GM18868 (cell line): ENCODE results near the gene PALD1.

Source experiments
- ATAC-seq: cut with Tn5 transposase; IDR thresholded peaks from one replicate; pipeline ENCODE4 v1.9.1; 2021; ENCODE audit warnings: mild to moderate bottlenecking, moderate library complexity; ENCODE audit not compliant: unreplicated experiment

PALD1 gene

GRCh38 chr10:70552586-70552985, 74.0 kb downstream of the PALD1 start:
- ATAC-seq: no peak

- no peak for ATAC-seq
These were observed 76.8 kb downstream of the PALD1 start for GRCh38 chr10:70555371-70555770.

- ATAC-seq: no peak
These were observed 78.7 kb downstream of the PALD1 start for GRCh38 chr10:70557086-70557845.

- ATAC-seq: no peak
These were observed 79.3 kb downstream of the PALD1 start for GRCh38 chr10:70557876-70558275.

- no peak for ATAC-seq
These were observed 79.7 kb downstream of the PALD1 start for GRCh38 chr10:70558295-70558694.

GRCh38 chr10:70558871-70559810, 80.6 kb downstream of the PALD1 start:
- peak; percentile 49 for ATAC-seq

GRCh38 chr10:70559861-70560260, 81.3 kb downstream of the PALD1 start:
- ATAC-seq: no peak

- ATAC-seq: no peak
These were observed 82.0 kb downstream of the PALD1 start for GRCh38 chr10:70560511-70560941.

- ATAC-seq: no peak
These were observed 82.5 kb downstream of the PALD1 start for GRCh38 chr10:70561070-70561469.

- no peak for ATAC-seq
These were observed 83.0 kb downstream of the PALD1 start for GRCh38 chr10:70561558-70561957.

GRCh38 chr10:70562036-70562755, 83.6 kb downstream of the PALD1 start:
- ATAC-seq: no peak

- no peak for ATAC-seq
These were observed 84.7 kb downstream of the PALD1 start for GRCh38 chr10:70563230-70563629.

- ATAC-seq: no peak
These were observed 85.7 kb downstream of the PALD1 start for GRCh38 chr10:70564113-70564725.

- ATAC-seq: no peak
These were observed 86.4 kb downstream of the PALD1 start for GRCh38 chr10:70564901-70565351.

GRCh38 chr10:70565556-70566514, 87.3 kb downstream of the PALD1 start:
- no peak for ATAC-seq

- ATAC-seq: no peak
These were observed 88.1 kb downstream of the PALD1 start for GRCh38 chr10:70566515-70567290.

GRCh38 chr10:70567603-70568002, 89.0 kb downstream of the PALD1 start:
- ATAC-seq: no peak

- no peak for ATAC-seq
These were observed 89.5 kb downstream of the PALD1 start for GRCh38 chr10:70568113-70568512.
